ENCODE results near the gene PRDM10. TPM values are rescaled to one million over a fixed set of nuclear protein-coding genes. Genes with fewer than 3 reads are reported as not detected.

PRDM10 gene
- total and polyA plus RNA-seq, 10 donors = 1.6 to 16.2 (median 10.3) TPM

GRCh38 chr11:129933262-129933661 lies 69.4 kb downstream of the PRDM10 start:
- Histone ChIP-seq H3K27me3 (replicated peaks in 1 of 7) (no peaks in the 10 kb centered on the region), H3K36me3 (peaks cover 0 to 68% (median 18%) of the 10 kb centered on the region in 6 donors), H3K4me3 (no peak overlapping the region), H3K9me3 (no peaks in the 10 kb centered on the region), H3K4me1 (peaks cover 0 to 22% (median 0%) of the 10 kb centered on the region in 6 donors), H3K27ac (no peak overlapping the region)
- WGBS, 5 donors = 89 to 100% (median 94%) methylated on average over 1 of the region's 1 CpG
- intact Hi-C loops (cut with DNase I; ENCODE audit: low total_unique reads) = no loop called here
- no peak for TF ChIP-seq POLR2AphosphoS5 (IDR thresholded peaks at IDR 0.05)
- no peak for TF ChIP-seq CTCF (IDR thresholded peaks at IDR 0.05 in 8 of 11, conservative IDR thresholded peaks at IDR 0.05 in 3 of 11)
- no peak for TF ChIP-seq POLR2A (IDR thresholded peaks at IDR 0.05)
- no peak for DNase-seq

GRCh38 chr11:129932381-129933067 lies 70.1 kb downstream of the PRDM10 start:
- Histone ChIP-seq H3K9me3 (no peaks in the 10 kb centered on the region), H3K36me3 (peaks cover 0 to 68% (median 18%) of the 10 kb centered on the region in 6 donors), H3K27ac (no peak overlapping the region), H3K4me3 (no peak overlapping the region), H3K4me1 (peaks cover 0 to 22% (median 0%) of the 10 kb centered on the region in 6 donors), H3K27me3 (replicated peaks in 1 of 7) (no peaks in the 10 kb centered on the region)
- intact Hi-C loops (cut with DNase I; ENCODE audit: low total_unique reads) = no loop called here
- whole genome bisulfite sequencing, 5 donors = 95 to 97% (median 96%) methylated on average over 7 of the region's 7 CpGs
- TF ChIP-seq POLR2A (IDR thresholded peaks at IDR 0.05) = no peak
- TF ChIP-seq POLR2AphosphoS5 (IDR thresholded peaks at IDR 0.05) = no peak
- no peak for TF ChIP-seq CTCF (IDR thresholded peaks at IDR 0.05 in 8 of 11, conservative IDR thresholded peaks at IDR 0.05 in 3 of 11)
- DNase-seq = no peak

- no peaks in the 10 kb centered on the region for H3K27me3 ChIP-seq (replicated peaks in 1 of 7)
- 51 to 95% (median 75%) methylated on average over 13 of the region's 13 CpGs for WGBS, 5 donors
- no peak for TF ChIP-seq POLR2A (IDR thresholded peaks at IDR 0.05)
- no peak for TF ChIP-seq CTCF (IDR thresholded peaks at IDR 0.05 in 8 of 11, conservative IDR thresholded peaks at IDR 0.05 in 3 of 11)
- peak overlapping the region in 4 of 8 donors; percentile 28 to 46 (median 40) for H3K27ac ChIP-seq
- H3K36me3 ChIP-seq = peaks cover 0 to 67% (median 18%) of the 10 kb centered on the region in 6 donors
- H3K9me3 ChIP-seq = no peaks in the 10 kb centered on the region
- H3K4me1 ChIP-seq = peaks cover 0 to 22% (median 0%) of the 10 kb centered on the region in 6 donors
- DNase-seq = no peak
- no peak overlapping the region for H3K4me3 ChIP-seq
- intact Hi-C loops (cut with DNase I; ENCODE audit: low total_unique reads) = no loop called here
Observed at GRCh38 chr11:129930743-129931142, 71.9 kb downstream of the PRDM10 start.

- no peaks in the 10 kb centered on the region for H3K9me3 ChIP-seq
- peaks cover 0 to 68% (median 18%) of the 10 kb centered on the region in 6 donors for H3K36me3 ChIP-seq
- no peak for DNase-seq
- H3K4me3 ChIP-seq = no peak overlapping the region
- H3K27ac ChIP-seq = peak overlapping the region in 4 of 8 donors; percentile 28 to 46 (median 40)
- H3K4me1 ChIP-seq = peaks cover 0 to 22% (median 0%) of the 10 kb centered on the region in 6 donors
- intact Hi-C loops (cut with DNase I; ENCODE audit: low total_unique reads) = no loop called here
- TF ChIP-seq POLR2A (IDR thresholded peaks at IDR 0.05) (no peak), POLR2AphosphoS5 (IDR thresholded peaks at IDR 0.05) (no peak), CTCF (IDR thresholded peaks at IDR 0.05 in 8 of 11, conservative IDR thresholded peaks at IDR 0.05 in 3 of 11) (no peak)
- 68 to 96% (median 79%) methylated on average over 6 of the region's 6 CpGs for WGBS, 5 donors
- no peaks in the 10 kb centered on the region for H3K27me3 ChIP-seq (replicated peaks in 1 of 7)
Observed at GRCh38 chr11:129930296-129930695, 72.3 kb downstream of the PRDM10 start.
